Measurements from ENCODE around the gene RNU5B-1. TPM values are rescaled to one million over a fixed set of nuclear protein-coding genes. Genes with fewer than 3 reads are reported as not detected.

RNU5B-1 gene
- total and polyA plus RNA-seq, 2 of the 4 experiments (the other 2 are of a cell fraction), result not detected

DNA sequence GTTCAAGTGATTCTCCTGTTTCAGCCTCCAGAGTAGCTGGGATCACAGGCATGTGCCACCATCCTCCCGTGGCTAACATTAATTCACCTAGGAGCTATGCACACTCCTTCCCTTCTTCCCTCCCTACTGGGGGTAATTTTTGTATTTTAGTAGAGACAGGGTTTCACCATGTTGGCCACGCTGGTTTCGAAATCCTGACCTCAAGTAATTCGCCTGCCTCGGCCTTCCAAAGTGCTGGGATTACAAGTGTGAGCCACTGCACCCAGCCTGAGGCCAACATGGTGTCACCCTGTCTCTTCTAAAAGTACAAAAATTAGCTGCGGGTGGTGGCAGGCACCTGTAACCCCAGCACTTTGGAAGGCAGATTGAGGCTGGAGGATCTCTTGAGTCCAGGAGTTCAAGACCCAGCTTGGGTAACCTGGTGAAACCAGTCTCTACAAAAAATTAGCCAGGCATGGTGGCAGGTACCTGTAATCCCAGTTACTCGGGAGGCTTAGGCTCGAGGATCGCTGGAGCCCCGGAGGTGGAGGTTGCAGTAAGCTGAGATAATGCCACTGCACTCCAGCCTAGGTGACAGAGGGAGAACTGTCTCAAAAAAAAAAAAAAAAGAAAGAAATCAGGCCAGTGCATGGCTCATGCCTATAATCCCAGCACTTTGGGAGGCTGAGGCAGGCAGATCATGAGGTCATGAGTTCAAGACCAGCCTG lies 6.1 kb downstream of the RNU5B-1 start:
- Histone ChIP-seq H3K18ac (ENCODE audit: low read depth, low read length) (peak overlapping the region; percentile 12; the same call in 1 of the 2 replicates), H4K8ac (ENCODE audit: low read depth in 2 of 2, low read length in 2 of 2) (peak overlapping the region in 1 of 2 experiments; percentile 58; a peak in 1 of 4 replicates), H3K14ac (replicated peaks; ENCODE audit: low read depth, low read length) (peak overlapping the region; percentile 36; the same call in 1 of the 2 replicates), H3K79me1 (ENCODE audit: low read depth in 1 of 2, low read length in 2 of 2) (no peaks in the 10 kb centered on the region), H4K20me1 (ENCODE audit: insufficient read depth, low read length) (peaks cover 6% of the 10 kb centered on the region; the same call in 1 of the 2 replicates), H2BK20ac (ENCODE audit: low read depth, low read length) (no peak overlapping the region), H4K91ac (ENCODE audit: insufficient read depth, low read depth, low read length) (no peak overlapping the region), H3K9ac (ENCODE audit: low read depth, low read length) (no peak overlapping the region), H3K27ac (ENCODE audit: insufficient read depth, low read length) (peak overlapping the region; percentile 59; the same call in 1 of the 2 replicates), H3K27me3 (ENCODE audit: control insufficient read depth, insufficient read depth, low read length) (peaks cover 3% of the 10 kb centered on the region; the same call in 1 of the 2 replicates), H2AK5ac (ENCODE audit: low read depth, low read length) (0 out of 2 replicates have a peak overlapping the region, but pooled peaks have one; percentile 15), H2BK15ac (ENCODE audit: low read depth, low read length) (no peak overlapping the region), H4K5ac (ENCODE audit: low read depth, low read length) (no peak overlapping the region), H3K36me3 (ENCODE audit: control insufficient read depth, insufficient read depth, low read length) (no peaks in the 10 kb centered on the region), H3K4me1 (ENCODE audit: control insufficient read depth, insufficient read depth, low read length) (peaks cover 11% of the 10 kb centered on the region), H3K9me3 (ENCODE audit: control insufficient read depth, insufficient read depth, low read length) (no peaks in the 10 kb centered on the region), H3K9me1 (ENCODE audit: insufficient read depth, low read length) (0 out of 2 replicates have a peak, but pooled peaks cover 3% of the 10 kb centered on the region), H2AFZ (replicated peaks; ENCODE audit: low read length, poor library complexity) (peak overlapping the region; percentile 58), H3K4me3 (ENCODE audit: insufficient read depth, low read depth, low read length) (no peak overlapping the region), H3K4ac (ENCODE audit: low read depth, low read length) (no peak overlapping the region; the same call in 1 of the 2 replicates), H2BK120ac (ENCODE audit: low read depth, low read length) (no peak overlapping the region), H3K23ac (ENCODE audit: low read depth, low read length) (peak overlapping the region; percentile 64; the same call in 1 of the 2 replicates), H3K4me2 (ENCODE audit: low read depth, low read length) (peak overlapping the region; percentile 56), H3K56ac (ENCODE audit: extremely low read depth, insufficient read depth, low read length) (no peak overlapping the region), H2AK9ac (replicated peaks; ENCODE audit: low read depth, low read length, poor library complexity) (no peak overlapping the region), H2BK5ac (ENCODE audit: low read depth, low read length, poor library complexity, severe bottlenecking) (peak overlapping the region; percentile 42)
- ChIA-PET POLR2A (ENCODE audit: unreplicated experiment) (no interaction called here), CTCF (interaction anchor here (1.1 to 3.2 kb wide), 2 partner anchors 9 to 75 kb away, joined by 4 to 9 read pairs; no protein-coding TSS in a partner anchor)
- intact Hi-C loops (cut with micrococcal nuclease) (no loop called here), dilution Hi-C loops (cut with HindIII; ENCODE audit: low sequenced_read_pairs, unreplicated experiment) (no loop called here), in situ Hi-C loops (cut with MboI; ENCODE audit: low sequenced_read_pairs) (no loop called here)
- 68% methylated on average over 4 of the region's 10 CpGs; no CpG with 5 or more reads in 1 of the 2 experiments for WGBS, 2 experiments (ENCODE audit: extremely low coverage in 2 of 2, insufficient read length in 1 of 2)
- TF ChIP-seq, protein P1, sequence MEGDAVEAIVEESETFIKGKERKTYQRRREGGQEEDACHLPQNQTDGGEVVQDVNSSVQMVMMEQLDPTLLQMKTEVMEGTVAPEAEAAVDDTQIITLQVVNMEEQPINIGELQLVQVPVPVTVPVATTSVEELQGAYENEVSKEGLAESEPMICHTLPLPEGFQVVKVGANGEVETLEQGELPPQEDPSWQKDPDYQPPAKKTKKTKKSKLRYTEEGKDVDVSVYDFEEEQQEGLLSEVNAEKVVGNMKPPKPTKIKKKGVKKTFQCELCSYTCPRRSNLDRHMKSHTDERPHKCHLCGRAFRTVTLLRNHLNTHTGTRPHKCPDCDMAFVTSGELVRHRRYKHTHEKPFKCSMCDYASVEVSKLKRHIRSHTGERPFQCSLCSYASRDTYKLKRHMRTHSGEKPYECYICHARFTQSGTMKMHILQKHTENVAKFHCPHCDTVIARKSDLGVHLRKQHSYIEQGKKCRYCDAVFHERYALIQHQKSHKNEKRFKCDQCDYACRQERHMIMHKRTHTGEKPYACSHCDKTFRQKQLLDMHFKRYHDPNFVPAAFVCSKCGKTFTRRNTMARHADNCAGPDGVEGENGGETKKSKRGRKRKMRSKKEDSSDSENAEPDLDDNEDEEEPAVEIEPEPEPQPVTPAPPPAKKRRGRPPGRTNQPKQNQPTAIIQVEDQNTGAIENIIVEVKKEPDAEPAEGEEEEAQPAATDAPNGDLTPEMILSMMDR (conservative IDR thresholded peaks at IDR 0.05; ENCODE audit: low read depth, low read length), result no peak
- TF ChIP-seq RAD21 (IDR thresholded peaks at IDR 0.05; ENCODE audit: low read length) (no peak), CEBPB (IDR thresholded peaks at IDR 0.05; ENCODE audit: low read depth, low read length) (no peak), BHLHE40 (IDR thresholded peaks at IDR 0.05; ENCODE audit: low read depth, low read length) (no peak)
- BruUV-seq (replicated peaks), result no TSS peak
- peak; percentile 15 for DNase-seq
- ATAC-seq (ENCODE audit: low read depth), result peak; percentile 59
